Subcutaneous abdominal adipose tissue (tissue), 5 donors: ENCODE results near the gene ZNF280B.

ENCODE experiments used
- H3K27ac ChIP-seq: one replicate; pipeline ENCODE4 v1.7.0; 2013; ENCODE audit warnings: low read depth, mild to moderate bottlenecking, inconsistent platforms, low read length, moderate library complexity
- H3K27me3 ChIP-seq, 5 donors: one replicate each; pipeline ENCODE4 v1.7.0; 2013; ENCODE audit warnings: low read length in 5 of 5, inconsistent platforms in 1 of 5; ENCODE audit not compliant: control insufficient read depth in 5 of 5, insufficient read depth in 4 of 5
- H3K36me3 ChIP-seq, 5 donors: one replicate each; pipeline ENCODE4 v1.7.0; 2013; ENCODE audit warnings: low read length in 5 of 5; ENCODE audit not compliant: control insufficient read depth in 5 of 5, insufficient read depth in 5 of 5
- H3K4me1 ChIP-seq, 5 donors: one replicate each; pipeline ENCODE4 v1.7.0; 2013; ENCODE audit warnings: low read length in 5 of 5, mild to moderate bottlenecking in 3 of 5, moderate library complexity in 1 of 5; ENCODE audit not compliant: control insufficient read depth in 5 of 5, insufficient read depth in 5 of 5
- H3K4me3 ChIP-seq, 5 donors: one replicate each; pipeline ENCODE4 v1.7.0; 2013; ENCODE audit warnings: low read length in 5 of 5, low read depth in 1 of 5
- H3K9ac ChIP-seq, 5 donors: one replicate each; pipeline ENCODE4 v1.7.0; 2013; ENCODE audit warnings: low read length in 5 of 5, mild to moderate bottlenecking in 4 of 5, moderate library complexity in 3 of 5
- H3K9me3 ChIP-seq, 5 donors: one replicate each; pipeline ENCODE4 v1.7.0; 2013; ENCODE audit warnings: low read length in 5 of 5; ENCODE audit not compliant: control insufficient read depth in 5 of 5
- donor health status: healthy.
- donor health status: healthy.
- donor health status: healthy.
- donor health status: healthy.
- donor health status: healthy.

Gene ZNF280B

GRCh38 chr22:22508274-22509176, at the start of gene ZNF280B:
Gene ZNF280B (minus strand): TSS chr22:22508742. CDS start chr22:22489398, 19,344 bp downstream.
- H3K27me3 ChIP-seq, result peaks cover 0 to 6% (median 2%) of the 10 kb centered on the region in 5 donors
- H3K9ac ChIP-seq, result peak within 1 kb of the TSS in 4 of 5 donors; percentile 55 to 67 (median 63)
- no peaks in the 10 kb centered on the region for H3K36me3 ChIP-seq
- peaks cover 0 to 16% (median 7%) of the 10 kb centered on the region in 5 donors for H3K9me3 ChIP-seq
- H3K4me3 ChIP-seq, result peak within 1 kb of the TSS; percentile 54 to 74 (median 62)
- H3K27ac ChIP-seq, result no peak within 1 kb of the TSS
- peaks cover 0 to 14% (median 12%) of the 10 kb centered on the region in 5 donors for H3K4me1 ChIP-seq

- Histone ChIP-seq H3K36me3 (no peaks in the 10 kb centered on the region), H3K9ac (no peak overlapping the region), H3K4me3 (no peak overlapping the region), H3K27me3 (peaks cover 0 to 3% (median 0%) of the 10 kb centered on the region in 5 donors), H3K9me3 (no peaks in the 10 kb centered on the region), H3K27ac (no peak overlapping the region), H3K4me1 (peaks cover 0 to 4% (median 0%) of the 10 kb centered on the region in 5 donors)
Measured at GRCh38 chr22:22556995-22557925, 48.7 kb upstream of the ZNF280B start.

- H3K36me3 ChIP-seq, result no peaks in the 10 kb centered on the region
- H3K9ac ChIP-seq, result no peak overlapping the region
- no peak overlapping the region for H3K4me3 ChIP-seq
- peaks cover 0 to 4% (median 0%) of the 10 kb centered on the region in 5 donors for H3K4me1 ChIP-seq
- no peak overlapping the region for H3K27ac ChIP-seq
- peaks cover 0 to 3% (median 0%) of the 10 kb centered on the region in 5 donors for H3K27me3 ChIP-seq
- H3K9me3 ChIP-seq, result no peaks in the 10 kb centered on the region
Measured at GRCh38 chr22:22556578-22556977, 48.0 kb upstream of the ZNF280B start.

- no peaks in the 10 kb centered on the region for H3K9me3 ChIP-seq
- H3K9ac ChIP-seq, result no peak overlapping the region
- H3K4me1 ChIP-seq, result peaks cover 0 to 4% (median 0%) of the 10 kb centered on the region in 5 donors
- no peaks in the 10 kb centered on the region for H3K36me3 ChIP-seq
- peaks cover 0 to 5% (median 0%) of the 10 kb centered on the region in 5 donors for H3K27me3 ChIP-seq
- no peak overlapping the region for H3K27ac ChIP-seq
- no peak overlapping the region for H3K4me3 ChIP-seq
Measured at GRCh38 chr22:22555596-22555995, 47.1 kb upstream of the ZNF280B start.

- no peak overlapping the region for H3K4me3 ChIP-seq
Measured at GRCh38 chr22:22554587-22555284, 46.2 kb upstream of the ZNF280B start.

GRCh38 chr22:22553735-22554586, 45.4 kb upstream of the ZNF280B start:
- no peaks in the 10 kb centered on the region for H3K9me3 ChIP-seq
- H3K27ac ChIP-seq, result no peak overlapping the region
- H3K36me3 ChIP-seq, result no peaks in the 10 kb centered on the region
- no peak overlapping the region for H3K4me3 ChIP-seq
- H3K27me3 ChIP-seq, result peaks cover 0 to 6% (median 3%) of the 10 kb centered on the region in 5 donors
- H3K9ac ChIP-seq, result no peak overlapping the region
- H3K4me1 ChIP-seq, result peaks cover 0 to 4% (median 0%) of the 10 kb centered on the region in 5 donors

More at GRCh38 chr22:22554587-22555284, 46.2 kb upstream of the ZNF280B start:
- no peak overlapping the region for H3K9ac ChIP-seq
- peaks cover 0 to 10% (median 1%) of the 10 kb centered on the region in 5 donors for H3K27me3 ChIP-seq
- H3K27ac ChIP-seq, result no peak overlapping the region
- no peaks in the 10 kb centered on the region for H3K9me3 ChIP-seq
- no peaks in the 10 kb centered on the region for H3K36me3 ChIP-seq
- H3K4me1 ChIP-seq, result peaks cover 0 to 4% (median 0%) of the 10 kb centered on the region in 5 donors

- peaks cover 0 to 5% (median under 1%) of the 10 kb centered on the region in 5 donors for H3K4me1 ChIP-seq
- H3K27me3 ChIP-seq, result peaks cover 0 to 10% (median 5%) of the 10 kb centered on the region in 5 donors
- no peaks in the 10 kb centered on the region for H3K36me3 ChIP-seq
- no peaks in the 10 kb centered on the region for H3K9me3 ChIP-seq
- no peak overlapping the region for H3K27ac ChIP-seq
- no peak overlapping the region for H3K4me3 ChIP-seq
- no peak overlapping the region for H3K9ac ChIP-seq
Measured at GRCh38 chr22:22553141-22553540, 44.6 kb upstream of the ZNF280B start.

GRCh38 chr22:22552630-22553029, 44.1 kb upstream of the ZNF280B start:
- no peak overlapping the region for H3K4me3 ChIP-seq
- peaks cover 0 to 8% (median 4%) of the 10 kb centered on the region in 5 donors for H3K4me1 ChIP-seq
- no peaks in the 10 kb centered on the region for H3K9me3 ChIP-seq
- no peak overlapping the region for H3K27ac ChIP-seq
- H3K36me3 ChIP-seq, result no peaks in the 10 kb centered on the region
- no peak overlapping the region for H3K9ac ChIP-seq
- peaks cover 0 to 14% (median 7%) of the 10 kb centered on the region in 5 donors for H3K27me3 ChIP-seq
